PFSK-1 (cell line): ENCODE data around the gene SLC26A2.

Experiments
- POLR2AphosphoS5 ChIP-seq: IDR thresholded peaks from 2 replicates; pipeline ENCODE4 v1.6.1; 2012; ENCODE audit warnings: low read depth, mild to moderate bottlenecking, control low read depth, low read length, moderate library complexity
- SIN3A ChIP-seq: IDR thresholded peaks from 2 replicates; pipeline ENCODE4 v1.6.1; 2012; ENCODE audit warnings: mild to moderate bottlenecking, low read length, moderate library complexity, borderline replicate concordance; ENCODE audit not compliant: insufficient read depth
- TAF1 ChIP-seq: IDR thresholded peaks from 2 replicates; pipeline ENCODE4 v1.6.1; 2012; ENCODE audit warnings: low read length, control low read depth, borderline replicate concordance; ENCODE audit not compliant: insufficient read depth
- TF ChIP-seq, protein P1 (sequence below), 2 experiments: IDR thresholded peaks; 2 replicates each; pipeline versions ENCODE4 v1.6.1 to v1.8.0; 2011 to 2012; ENCODE audit warnings: low read depth in 2 of 2, low read length in 2 of 2, control low read depth in 1 of 2, inconsistent platforms in 1 of 2, mild to moderate bottlenecking in 1 of 2, moderate library complexity in 1 of 2; ENCODE audit not compliant: insufficient read depth in 1 of 2

DNA sequence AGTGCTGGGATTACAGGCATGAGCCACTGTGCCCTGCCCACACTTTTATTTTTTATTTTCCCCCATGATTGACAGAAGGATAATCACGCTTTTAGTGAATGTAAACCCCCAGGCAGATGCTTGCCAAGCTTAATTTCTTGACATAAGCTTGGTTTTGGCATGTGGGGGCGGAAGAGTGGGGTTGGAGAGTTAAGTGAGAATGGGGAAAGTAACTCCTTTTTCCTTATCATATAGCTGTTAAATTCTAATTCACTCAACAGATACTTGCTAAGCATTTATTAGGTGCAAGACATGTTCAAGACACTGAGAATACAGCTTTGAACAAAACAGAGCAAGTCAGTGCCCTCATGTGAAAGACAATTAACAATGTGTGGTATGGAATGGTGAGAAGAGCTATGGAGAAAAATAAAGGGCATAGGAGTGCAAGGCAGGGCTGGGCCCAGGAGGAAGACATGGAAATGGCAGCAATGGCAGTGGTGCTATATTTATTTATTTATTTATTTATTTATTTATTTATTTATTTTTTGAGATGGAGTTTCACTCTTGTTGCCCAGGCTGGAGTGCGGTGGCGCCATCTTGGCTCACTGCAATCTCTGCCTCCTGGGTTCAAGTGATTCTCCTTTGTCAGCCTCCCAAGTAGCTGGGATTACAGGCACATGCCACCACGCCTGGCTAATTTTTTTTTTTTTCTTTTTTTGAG lies 2.2 kb downstream of the SLC26A2 start:
- TF ChIP-seq, protein P1, sequence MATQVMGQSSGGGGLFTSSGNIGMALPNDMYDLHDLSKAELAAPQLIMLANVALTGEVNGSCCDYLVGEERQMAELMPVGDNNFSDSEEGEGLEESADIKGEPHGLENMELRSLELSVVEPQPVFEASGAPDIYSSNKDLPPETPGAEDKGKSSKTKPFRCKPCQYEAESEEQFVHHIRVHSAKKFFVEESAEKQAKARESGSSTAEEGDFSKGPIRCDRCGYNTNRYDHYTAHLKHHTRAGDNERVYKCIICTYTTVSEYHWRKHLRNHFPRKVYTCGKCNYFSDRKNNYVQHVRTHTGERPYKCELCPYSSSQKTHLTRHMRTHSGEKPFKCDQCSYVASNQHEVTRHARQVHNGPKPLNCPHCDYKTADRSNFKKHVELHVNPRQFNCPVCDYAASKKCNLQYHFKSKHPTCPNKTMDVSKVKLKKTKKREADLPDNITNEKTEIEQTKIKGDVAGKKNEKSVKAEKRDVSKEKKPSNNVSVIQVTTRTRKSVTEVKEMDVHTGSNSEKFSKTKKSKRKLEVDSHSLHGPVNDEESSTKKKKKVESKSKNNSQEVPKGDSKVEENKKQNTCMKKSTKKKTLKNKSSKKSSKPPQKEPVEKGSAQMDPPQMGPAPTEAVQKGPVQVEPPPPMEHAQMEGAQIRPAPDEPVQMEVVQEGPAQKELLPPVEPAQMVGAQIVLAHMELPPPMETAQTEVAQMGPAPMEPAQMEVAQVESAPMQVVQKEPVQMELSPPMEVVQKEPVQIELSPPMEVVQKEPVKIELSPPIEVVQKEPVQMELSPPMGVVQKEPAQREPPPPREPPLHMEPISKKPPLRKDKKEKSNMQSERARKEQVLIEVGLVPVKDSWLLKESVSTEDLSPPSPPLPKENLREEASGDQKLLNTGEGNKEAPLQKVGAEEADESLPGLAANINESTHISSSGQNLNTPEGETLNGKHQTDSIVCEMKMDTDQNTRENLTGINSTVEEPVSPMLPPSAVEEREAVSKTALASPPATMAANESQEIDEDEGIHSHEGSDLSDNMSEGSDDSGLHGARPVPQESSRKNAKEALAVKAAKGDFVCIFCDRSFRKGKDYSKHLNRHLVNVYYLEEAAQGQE (IDR thresholded peaks at IDR 0.05; ENCODE audit: insufficient read depth in 1 of 2, low read depth in 2 of 2, low read length in 2 of 2): no peak
- TF ChIP-seq POLR2AphosphoS5 (no peak), TAF1 (no peak), SIN3A (no peak)
